Osteoblast (primary cell): Measurements from ENCODE around the gene AGBL2. TPM values are rescaled to one million over a fixed set of nuclear protein-coding genes. Genes with fewer than 3 reads are reported as not detected.

Source experiments
- DNase-seq: peaks from one replicate; pipeline ENCODE4 v3.0.0; 2011; ENCODE audit warnings: low spot score, mixed read lengths; ENCODE audit not compliant: insufficient read length; ENCODE audit errors: missing footprints
- H2AFZ ChIP-seq: 2 replicates; pipeline ENCODE4 v1.6.0; 2011; ENCODE audit warnings: mild to moderate bottlenecking, low read length
- H3K27ac ChIP-seq: 2 replicates; pipeline ENCODE4 v1.5.1; 2011; ENCODE audit warnings: mild to moderate bottlenecking, low read depth, low read length, moderate library complexity
- H3K27me3 ChIP-seq: 2 replicates; pipeline ENCODE4 v1.6.0; 2012; ENCODE audit warnings: mild to moderate bottlenecking, control low read depth, inconsistent platforms, low read length, moderate library complexity; ENCODE audit not compliant: insufficient read depth
- H3K36me3 ChIP-seq: 2 replicates; pipeline ENCODE4 v1.5.1; 2011; ENCODE audit warnings: mild to moderate bottlenecking, low read length, control low read depth, moderate library complexity; ENCODE audit not compliant: insufficient read depth
- H3K4me1 ChIP-seq: 2 replicates; pipeline ENCODE4 v1.5.1; 2011; ENCODE audit warnings: mild to moderate bottlenecking, low read length, control low read depth, moderate library complexity; ENCODE audit not compliant: insufficient read depth
- H3K4me2 ChIP-seq: 2 replicates; pipeline ENCODE4 v1.6.0; 2011; ENCODE audit warnings: mild to moderate bottlenecking, low read length; ENCODE audit not compliant: insufficient read depth
- H3K4me3 ChIP-seq: fragments of 200-600 bp; sonication (generic); 3 replicates; pipeline ENCODE4 v1.5.1; 2012; ENCODE audit warnings: mild to moderate bottlenecking, low read length, inconsistent platforms; ENCODE audit not compliant: insufficient read depth
- H3K79me2 ChIP-seq: 2 replicates; pipeline ENCODE4 v1.6.0; 2012; ENCODE audit warnings: mild to moderate bottlenecking, low read length, control low read depth, inconsistent platforms; ENCODE audit not compliant: insufficient read depth
- H3K9me3 ChIP-seq: 2 replicates; pipeline ENCODE4 v1.5.1; 2011; ENCODE audit warnings: low read depth, low read length, control low read depth
- H4K20me1 ChIP-seq: 2 replicates; pipeline ENCODE4 v1.6.0; 2012; ENCODE audit warnings: mild to moderate bottlenecking, low read length, control low read depth; ENCODE audit not compliant: insufficient read depth
- total RNA-seq: library from RNA; depleted of rRNA; stranded (reverse); fragments of >200 nt; gene quantifications from 2 replicates; pipeline ENCODE4 v1.2.3, GENCODE V29; 2012
- TF ChIP-seq, protein P1 (sequence below): IDR thresholded peaks from 2 replicates; pipeline ENCODE4 v1.5.1; 2011; ENCODE audit warnings: mild to moderate bottlenecking, low read depth, low read length, moderate library complexity; ENCODE audit errors: extremely low read depth

The AGBL2 gene
- total RNA-seq, 1 donor, result 2.2 TPM

GRCh38 chr11:47661245-47661644 lies 53.9 kb downstream of the AGBL2 start:
- no peak for DNase-seq
- no peaks in the 10 kb centered on the region for H3K4me1 ChIP-seq
- no peak overlapping the region for H3K4me3 ChIP-seq
- H3K27ac ChIP-seq, result no peak overlapping the region
- TF ChIP-seq, protein P1, sequence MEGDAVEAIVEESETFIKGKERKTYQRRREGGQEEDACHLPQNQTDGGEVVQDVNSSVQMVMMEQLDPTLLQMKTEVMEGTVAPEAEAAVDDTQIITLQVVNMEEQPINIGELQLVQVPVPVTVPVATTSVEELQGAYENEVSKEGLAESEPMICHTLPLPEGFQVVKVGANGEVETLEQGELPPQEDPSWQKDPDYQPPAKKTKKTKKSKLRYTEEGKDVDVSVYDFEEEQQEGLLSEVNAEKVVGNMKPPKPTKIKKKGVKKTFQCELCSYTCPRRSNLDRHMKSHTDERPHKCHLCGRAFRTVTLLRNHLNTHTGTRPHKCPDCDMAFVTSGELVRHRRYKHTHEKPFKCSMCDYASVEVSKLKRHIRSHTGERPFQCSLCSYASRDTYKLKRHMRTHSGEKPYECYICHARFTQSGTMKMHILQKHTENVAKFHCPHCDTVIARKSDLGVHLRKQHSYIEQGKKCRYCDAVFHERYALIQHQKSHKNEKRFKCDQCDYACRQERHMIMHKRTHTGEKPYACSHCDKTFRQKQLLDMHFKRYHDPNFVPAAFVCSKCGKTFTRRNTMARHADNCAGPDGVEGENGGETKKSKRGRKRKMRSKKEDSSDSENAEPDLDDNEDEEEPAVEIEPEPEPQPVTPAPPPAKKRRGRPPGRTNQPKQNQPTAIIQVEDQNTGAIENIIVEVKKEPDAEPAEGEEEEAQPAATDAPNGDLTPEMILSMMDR, result no peak
- no peak overlapping the region for H2AFZ ChIP-seq
- H3K36me3 ChIP-seq, result no peaks in the 10 kb centered on the region
- H3K79me2 ChIP-seq, result no peaks in the 10 kb centered on the region
- no peak overlapping the region for H3K4me2 ChIP-seq
- H4K20me1 ChIP-seq, result no peaks in the 10 kb centered on the region
- H3K9me3 ChIP-seq, result no peaks in the 10 kb centered on the region
- H3K27me3 ChIP-seq, result no peaks in the 10 kb centered on the region

DNA sequence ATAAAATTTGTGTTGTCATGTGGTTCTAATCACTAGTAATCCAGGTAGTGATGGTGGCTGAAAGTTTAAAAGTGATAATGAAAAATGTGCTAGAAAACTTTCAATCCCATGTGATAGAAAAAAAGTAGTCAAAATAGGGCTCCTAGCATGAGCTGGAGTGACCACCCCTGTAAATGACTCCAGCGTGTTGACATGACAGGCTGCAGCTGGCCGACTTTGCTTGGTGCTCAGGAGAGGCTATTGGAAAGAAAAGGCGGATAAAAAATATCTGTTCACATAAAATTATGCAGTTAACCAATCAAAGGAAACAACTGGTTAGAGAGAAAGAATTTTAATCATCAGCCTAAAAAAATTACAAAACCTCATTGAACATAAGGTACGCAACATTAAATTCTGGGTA lies 55.9 kb downstream of the AGBL2 start:
- no peaks in the 10 kb centered on the region for H3K4me1 ChIP-seq
- H3K79me2 ChIP-seq, result no peaks in the 10 kb centered on the region
- no peak overlapping the region for H3K4me3 ChIP-seq
- H4K20me1 ChIP-seq, result no peaks in the 10 kb centered on the region
- no peak overlapping the region for H3K27ac ChIP-seq
- TF ChIP-seq, protein P1, result no peak
- no peaks in the 10 kb centered on the region for H3K27me3 ChIP-seq
- H3K36me3 ChIP-seq, result no peaks in the 10 kb centered on the region
- DNase-seq, result no peak
- no peaks in the 10 kb centered on the region for H3K9me3 ChIP-seq
- no peak overlapping the region for H3K4me2 ChIP-seq
- no peak overlapping the region for H2AFZ ChIP-seq

DNA sequence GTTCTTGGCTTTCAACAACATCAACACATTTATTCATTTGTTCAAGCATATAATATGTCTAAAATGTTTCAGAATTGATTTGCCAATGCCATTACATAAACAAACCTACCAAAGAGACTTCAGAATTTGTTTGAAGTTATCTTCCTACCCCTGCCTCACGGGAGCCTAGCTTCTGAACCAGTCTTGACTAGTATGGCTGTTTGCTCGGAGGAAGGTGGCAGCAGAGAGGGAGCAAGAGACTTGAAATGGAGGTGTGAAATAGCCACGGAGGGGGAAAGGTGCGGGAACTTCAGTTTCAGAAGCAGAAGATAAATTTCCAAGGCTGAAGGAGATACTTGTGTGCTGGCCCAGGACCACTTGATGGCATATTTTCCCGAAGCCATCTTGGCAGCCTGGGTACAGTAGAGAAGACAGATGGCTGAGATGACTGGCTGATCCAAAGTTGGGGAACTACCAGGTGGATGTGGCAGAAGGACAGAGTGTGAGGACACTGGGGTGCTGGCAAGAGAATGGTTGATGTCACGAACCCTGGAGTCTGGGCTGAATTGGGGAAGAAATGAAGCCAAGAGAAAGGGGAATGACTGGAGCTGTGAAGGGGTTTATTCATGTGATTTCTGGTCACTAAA lies 58.8 kb downstream of the AGBL2 start:
- H3K4me3 ChIP-seq, result no peak overlapping the region
- no peaks in the 10 kb centered on the region for H3K79me2 ChIP-seq
- no peaks in the 10 kb centered on the region for H3K9me3 ChIP-seq
- TF ChIP-seq, protein P1, result no peak
- no peak overlapping the region for H2AFZ ChIP-seq
- DNase-seq, result no peak
- no peak overlapping the region for H3K27ac ChIP-seq
- no peaks in the 10 kb centered on the region for H4K20me1 ChIP-seq
- H3K27me3 ChIP-seq, result no peaks in the 10 kb centered on the region
- no peaks in the 10 kb centered on the region for H3K36me3 ChIP-seq
- H3K4me2 ChIP-seq, result no peak overlapping the region
- no peaks in the 10 kb centered on the region for H3K4me1 ChIP-seq

DNA sequence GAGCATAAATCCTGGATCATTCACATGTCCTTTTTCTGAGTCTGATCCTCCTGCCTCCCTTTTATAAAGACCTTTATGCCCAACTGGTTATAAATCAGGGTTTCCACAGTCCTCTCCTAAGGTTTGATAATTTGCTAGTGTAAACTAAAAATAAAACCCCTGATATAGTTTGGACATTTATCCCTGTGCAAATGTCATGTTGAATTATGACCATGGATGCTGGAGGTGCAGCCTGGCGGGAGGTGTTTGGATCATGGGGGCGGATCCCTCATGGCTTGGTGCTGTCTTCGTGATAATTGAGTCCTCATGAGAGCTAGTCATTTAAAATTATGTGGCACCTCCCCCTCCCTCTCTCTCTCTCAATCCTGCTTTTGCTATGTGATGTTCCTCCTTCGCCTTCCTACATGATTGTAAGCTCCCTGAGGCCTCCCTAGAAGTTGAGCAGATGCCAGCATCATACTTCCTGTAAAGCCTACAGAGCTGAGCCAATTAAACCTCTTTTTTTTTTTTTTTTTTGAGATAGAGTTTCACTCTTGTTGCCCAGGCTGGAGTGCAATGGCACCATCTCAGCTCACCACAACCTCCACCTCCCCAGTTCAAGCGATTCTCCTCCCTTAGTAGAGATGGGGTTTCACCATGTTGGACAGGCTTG lies 63.2 kb downstream of the AGBL2 start:
- Histone ChIP-seq H3K9me3 (no peaks in the 10 kb centered on the region), H3K36me3 (no peaks in the 10 kb centered on the region), H3K4me1 (no peaks in the 10 kb centered on the region), H3K4me3 (no peak overlapping the region), H2AFZ (no peak overlapping the region), H3K27me3 (no peaks in the 10 kb centered on the region), H4K20me1 (no peaks in the 10 kb centered on the region), H3K79me2 (no peaks in the 10 kb centered on the region), H3K4me2 (no peak overlapping the region), H3K27ac (no peak overlapping the region)
- TF ChIP-seq, protein P1, result no peak
- no peak for DNase-seq
